Activated T-cell treated with anti-CD3 and anti-CD28 coated beads, Interleukin-2, amount 50 U/mL, for 48 hours (primary cell): Measurements from ENCODE around the gene SAMMSON.

Experiments used
- DNase-seq, 2 experiments: peaks; one replicate each; pipeline ENCODE4 v3.0.0-alpha.2; 2020

SAMMSON gene

GRCh38 chr3:70095260-70095659 lies 95.7 kb downstream of the SAMMSON start:
- no peak for DNase-seq

DNA sequence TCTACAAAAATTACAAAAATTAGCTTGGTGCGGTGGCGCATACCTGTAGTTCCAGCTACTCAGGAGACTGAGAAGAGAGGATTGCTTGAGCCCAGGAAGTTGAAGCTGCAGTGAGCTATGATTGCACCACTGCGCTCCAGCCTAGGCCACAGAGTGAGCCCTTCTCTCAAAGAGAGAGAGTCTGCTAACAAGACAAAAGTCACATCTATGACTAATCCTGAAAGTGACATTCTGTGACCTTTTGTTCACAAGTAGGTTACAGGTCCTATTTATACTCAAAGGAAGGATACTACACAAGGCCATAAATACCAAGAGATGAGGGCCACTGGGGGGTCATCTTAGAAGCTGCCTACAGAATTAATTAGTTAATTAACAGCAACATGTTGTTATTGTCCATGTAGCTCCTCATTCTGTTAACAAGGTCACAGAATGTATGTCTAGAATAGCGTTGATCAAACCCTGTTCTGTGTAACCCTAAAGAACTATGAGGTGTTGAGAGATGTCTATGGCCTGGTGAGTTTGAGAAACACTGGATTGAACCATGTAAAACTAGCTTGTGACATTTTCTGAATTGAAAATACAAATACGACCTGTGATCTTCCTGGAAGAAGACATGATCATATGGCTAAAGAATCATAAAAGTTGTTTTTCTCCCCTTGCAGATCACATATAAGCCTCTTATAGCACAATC lies 97.0 kb downstream of the SAMMSON start:
- DNase-seq = no peak

- DNase-seq = no peak
These were observed 97.6 kb downstream of the SAMMSON start for GRCh38 chr3:70097084-70097483.

DNA sequence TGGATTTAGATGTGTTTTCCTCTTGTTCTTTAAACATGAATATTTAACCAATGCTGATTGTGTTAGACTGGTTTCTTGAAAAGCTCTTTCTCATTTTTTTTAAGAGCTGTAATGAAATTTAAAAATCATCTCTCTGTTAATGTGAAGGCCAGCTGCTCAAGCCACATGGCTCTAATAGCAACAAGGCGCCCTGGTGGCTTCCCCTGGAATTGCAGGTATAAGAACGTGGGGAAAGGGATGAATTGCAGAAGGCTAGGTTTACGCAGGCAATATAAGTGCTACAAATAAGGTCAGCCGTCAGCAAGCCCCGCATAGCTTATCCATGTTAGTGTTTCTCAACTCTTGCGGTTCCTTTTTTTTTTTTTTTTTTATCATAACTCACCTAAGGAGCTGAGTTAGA lies 108.5 kb downstream of the SAMMSON start:
- DNase-seq = peak; percentile 29 to 35

- no peak for DNase-seq
These were observed 109.0 kb downstream of the SAMMSON start for GRCh38 chr3:70108546-70108945.

- DNase-seq = no peak
These were observed 110.5 kb downstream of the SAMMSON start for GRCh38 chr3:70110066-70110465.

- no peak for DNase-seq
These were observed 111.9 kb downstream of the SAMMSON start for GRCh38 chr3:70111411-70111810.

- no peak for DNase-seq
These were observed 113.2 kb downstream of the SAMMSON start for GRCh38 chr3:70112751-70113150.

GRCh38 chr3:70114431-70114830 lies 114.9 kb downstream of the SAMMSON start:
- no peak for DNase-seq

DNA sequence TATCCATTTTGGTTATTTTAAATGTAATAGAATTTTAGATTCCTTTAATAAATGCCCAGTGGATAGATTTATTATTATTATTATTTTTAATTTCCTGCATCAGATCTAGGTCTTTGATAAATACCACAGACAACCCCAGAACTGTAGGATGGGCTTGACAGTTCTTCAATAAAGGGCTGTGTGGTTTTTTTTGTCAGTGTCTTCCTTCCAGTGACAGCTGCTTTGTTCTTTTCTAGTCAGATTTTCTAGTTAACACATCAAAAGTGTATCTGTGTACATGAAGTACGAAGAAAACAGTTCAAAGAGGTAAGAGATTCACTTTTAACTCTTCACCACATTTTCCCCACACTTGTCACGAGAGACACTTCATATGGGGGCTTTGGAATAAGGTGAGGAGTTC lies 120.3 kb downstream of the SAMMSON start:
- DNase-seq = no peak
